Transverse colon (tissue), 3 donors: ENCODE data around the gene MEX3C.

Experiments used
- EP300 ChIP-seq: sonication (generic); formaldehyde crosslinking; IDR thresholded peaks from one replicate; pipeline ENCODE4 v1.6.1; 2017; ENCODE audit warnings: antibody characterized with exemption, low read depth
- POLR2A ChIP-seq: fragments of 450-650 bp; IDR thresholded peaks from one replicate; pipeline ENCODE4 v1.6.1; 2016; ENCODE audit warnings: antibody characterized with exemption, mild to moderate bottlenecking, moderate library complexity
- TF ChIP-seq, protein P1 (sequence below), 5 experiments: fragments of 200-600 bp in 3 of 5; fragments of 450-650 bp in 2 of 5; sonication (generic) in 3 of 5; IDR thresholded peaks; 1 replicate in 2 of 5; 2 replicates in 3 of 5; pipeline ENCODE4 v1.5.1; 2016 to 2017; ENCODE audit warnings: antibody characterized with exemption in 5 of 5, inconsistent platforms in 3 of 5, mild to moderate bottlenecking in 2 of 5, moderate library complexity in 1 of 5

DNA sequence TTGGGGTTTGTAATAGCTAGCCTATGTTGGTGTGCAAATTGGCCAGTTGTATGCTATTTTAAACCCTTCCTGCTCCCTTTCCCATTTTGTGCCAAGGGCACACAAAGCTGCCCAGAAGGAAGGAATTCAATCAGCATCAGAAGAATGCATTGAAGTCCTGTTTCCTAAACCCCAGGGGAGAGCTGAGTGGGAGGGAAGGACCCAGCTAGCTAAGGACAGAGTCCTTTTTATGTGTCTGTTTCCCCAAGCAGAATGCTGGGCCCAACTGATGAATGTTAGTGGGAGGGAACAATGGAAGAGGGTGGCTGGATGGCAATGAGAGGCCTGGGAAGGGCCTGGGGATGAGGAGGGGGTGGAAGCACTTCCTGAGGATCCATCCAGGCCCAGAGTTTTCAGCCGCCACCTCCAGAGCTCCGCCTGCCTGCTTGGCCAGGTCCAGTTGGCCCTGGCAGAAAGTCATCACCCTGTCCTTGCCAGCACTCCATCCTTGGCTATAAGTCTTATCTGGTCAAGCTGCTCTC, 32.7 kb downstream of the MEX3C start:
- TF ChIP-seq, protein P1, sequence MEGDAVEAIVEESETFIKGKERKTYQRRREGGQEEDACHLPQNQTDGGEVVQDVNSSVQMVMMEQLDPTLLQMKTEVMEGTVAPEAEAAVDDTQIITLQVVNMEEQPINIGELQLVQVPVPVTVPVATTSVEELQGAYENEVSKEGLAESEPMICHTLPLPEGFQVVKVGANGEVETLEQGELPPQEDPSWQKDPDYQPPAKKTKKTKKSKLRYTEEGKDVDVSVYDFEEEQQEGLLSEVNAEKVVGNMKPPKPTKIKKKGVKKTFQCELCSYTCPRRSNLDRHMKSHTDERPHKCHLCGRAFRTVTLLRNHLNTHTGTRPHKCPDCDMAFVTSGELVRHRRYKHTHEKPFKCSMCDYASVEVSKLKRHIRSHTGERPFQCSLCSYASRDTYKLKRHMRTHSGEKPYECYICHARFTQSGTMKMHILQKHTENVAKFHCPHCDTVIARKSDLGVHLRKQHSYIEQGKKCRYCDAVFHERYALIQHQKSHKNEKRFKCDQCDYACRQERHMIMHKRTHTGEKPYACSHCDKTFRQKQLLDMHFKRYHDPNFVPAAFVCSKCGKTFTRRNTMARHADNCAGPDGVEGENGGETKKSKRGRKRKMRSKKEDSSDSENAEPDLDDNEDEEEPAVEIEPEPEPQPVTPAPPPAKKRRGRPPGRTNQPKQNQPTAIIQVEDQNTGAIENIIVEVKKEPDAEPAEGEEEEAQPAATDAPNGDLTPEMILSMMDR (IDR thresholded peaks at IDR 0.05): no peak
- TF ChIP-seq POLR2A: no peak
- no peak for TF ChIP-seq EP300
